Measurements from ENCODE around the gene UCMA. TPM values are rescaled to one million over a fixed set of nuclear protein-coding genes. Genes with fewer than 3 reads are reported as not detected.
"Not testable (repeated sequence)": the region's sequence is repeated elsewhere in the genome, so short reads cannot be mapped to it uniquely, and the experiment has no call there.

UCMA gene
- total RNA-seq, 1 donor from 2014 or later: not detected

GRCh38 chr10:13247246-13247645 lies 13.1 kb upstream of the UCMA start:
- H3K4me3 ChIP-seq (ENCODE audit: low read depth, low read length): no peak overlapping the region
- TF ChIP-seq CTCF (conservative IDR thresholded peaks at IDR 0.05; ENCODE audit: low read depth, low read length): no peak
- DNase-seq (ENCODE audit: low read depth): no peak

DNA sequence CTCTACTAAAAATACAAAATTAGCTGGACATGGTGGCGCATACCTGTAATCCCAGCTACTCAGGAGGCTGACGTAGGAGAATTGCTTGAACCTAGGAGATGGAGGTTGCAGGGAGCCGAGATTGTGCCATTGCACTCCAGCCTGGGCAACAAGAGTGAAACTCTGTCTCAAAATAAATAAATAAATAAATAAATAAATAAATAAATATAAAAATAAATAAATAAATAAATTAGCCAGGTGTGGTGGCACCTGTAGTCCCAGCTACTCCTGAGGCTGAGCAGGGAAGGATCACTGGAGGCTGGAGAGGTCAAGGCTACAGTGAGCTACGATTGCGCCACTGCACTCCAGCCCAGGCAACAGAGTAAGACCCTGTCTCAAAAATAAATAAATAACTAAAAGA lies 8.1 kb upstream of the UCMA start:
- not testable (repeated sequence) for H3K4me3 ChIP-seq (ENCODE audit: low read depth, low read length); DNase-seq (ENCODE audit: low read depth)

- no peak for TF ChIP-seq CTCF (conservative IDR thresholded peaks at IDR 0.05; ENCODE audit: low read depth, low read length)
- H3K4me3 ChIP-seq (ENCODE audit: low read depth, low read length): no peak overlapping the region
- no peak for DNase-seq (ENCODE audit: low read depth)
Observed at GRCh38 chr10:13241613-13242012, 7.4 kb upstream of the UCMA start.

GRCh38 chr10:13239923-13240322 lies 5.7 kb upstream of the UCMA start:
- no peak overlapping the region for H3K4me3 ChIP-seq (ENCODE audit: low read depth, low read length)
- TF ChIP-seq CTCF (conservative IDR thresholded peaks at IDR 0.05; ENCODE audit: low read depth, low read length): no peak

GRCh38 chr10:13238271-13239077 lies 4.3 kb upstream of the UCMA start:
- no peak for DNase-seq (ENCODE audit: low read depth)
- no peak overlapping the region for H3K4me3 ChIP-seq (ENCODE audit: low read depth, low read length)
- TF ChIP-seq CTCF (conservative IDR thresholded peaks at IDR 0.05; ENCODE audit: low read depth, low read length): no peak

More at GRCh38 chr10:13239923-13240322, 5.7 kb upstream of the UCMA start:
- DNase-seq (ENCODE audit: low read depth): no peak

- no peak for TF ChIP-seq CTCF (conservative IDR thresholded peaks at IDR 0.05; ENCODE audit: low read depth, low read length)
- no peak for DNase-seq (ENCODE audit: low read depth)
- H3K4me3 ChIP-seq (ENCODE audit: low read depth, low read length): no peak overlapping the region
Observed at GRCh38 chr10:13236638-13237037, 2.5 kb upstream of the UCMA start.

- DNase-seq (ENCODE audit: low read depth); H3K4me3 ChIP-seq (ENCODE audit: low read depth, low read length): not testable (repeated sequence)
Observed at GRCh38 chr10:13234736-13235135, 562 bp upstream of the UCMA start.

DNA sequence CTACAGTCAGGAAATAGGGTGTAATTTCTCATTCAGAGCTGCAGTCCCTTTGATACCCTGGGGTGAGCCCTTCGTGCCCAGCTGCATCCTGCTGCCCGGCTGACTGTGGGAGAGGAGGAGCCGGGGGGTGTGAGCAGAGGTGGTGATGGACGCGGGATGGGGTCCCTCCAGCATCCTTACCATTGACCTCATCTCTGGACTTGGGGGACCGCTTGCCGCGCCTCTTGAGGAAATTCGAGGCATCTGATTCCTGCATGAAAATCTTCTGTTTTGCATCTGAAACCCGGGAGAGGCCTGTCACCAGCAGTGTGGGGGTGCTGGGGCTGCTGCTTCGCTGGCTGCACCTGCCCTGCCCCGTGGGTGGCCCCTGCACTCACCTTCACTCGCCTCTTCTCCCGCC lies 816 bp downstream of the UCMA start:
- H3K4me3 ChIP-seq (ENCODE audit: low read depth, low read length): no peak overlapping the region
- TF ChIP-seq CTCF (conservative IDR thresholded peaks at IDR 0.05; ENCODE audit: low read depth, low read length): no peak
- no peak for DNase-seq (ENCODE audit: low read depth)
